ENCODE measurements around the gene CLIC1.
"Not testable (repeated sequence)": the region's sequence is repeated elsewhere in the genome, so short reads cannot be mapped to it uniquely, and the experiment has no call there.

The CLIC1 gene

DNA sequence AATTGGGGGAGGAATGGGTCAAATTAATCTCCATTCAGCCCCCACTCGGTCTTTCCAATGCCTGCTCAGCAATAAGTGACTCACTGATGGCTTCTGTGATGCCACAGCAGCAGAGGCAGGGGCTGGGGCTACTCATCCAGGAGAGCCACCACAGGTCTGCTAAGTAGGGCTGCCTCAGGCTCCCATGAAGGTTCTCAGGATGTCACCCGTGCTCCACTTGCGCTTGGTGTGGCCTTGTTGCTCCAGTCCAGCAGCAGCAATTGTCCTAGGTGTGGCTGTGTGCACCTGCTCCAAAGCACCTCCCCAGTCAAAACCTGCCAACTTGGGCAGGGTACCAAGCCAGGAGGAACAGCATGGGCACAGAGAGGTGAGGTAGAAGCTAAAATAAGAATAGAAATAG, 14.2 kb downstream of the CLIC1 start:
- no peak for DNase-seq (ENCODE audit: low spot score)

DNA sequence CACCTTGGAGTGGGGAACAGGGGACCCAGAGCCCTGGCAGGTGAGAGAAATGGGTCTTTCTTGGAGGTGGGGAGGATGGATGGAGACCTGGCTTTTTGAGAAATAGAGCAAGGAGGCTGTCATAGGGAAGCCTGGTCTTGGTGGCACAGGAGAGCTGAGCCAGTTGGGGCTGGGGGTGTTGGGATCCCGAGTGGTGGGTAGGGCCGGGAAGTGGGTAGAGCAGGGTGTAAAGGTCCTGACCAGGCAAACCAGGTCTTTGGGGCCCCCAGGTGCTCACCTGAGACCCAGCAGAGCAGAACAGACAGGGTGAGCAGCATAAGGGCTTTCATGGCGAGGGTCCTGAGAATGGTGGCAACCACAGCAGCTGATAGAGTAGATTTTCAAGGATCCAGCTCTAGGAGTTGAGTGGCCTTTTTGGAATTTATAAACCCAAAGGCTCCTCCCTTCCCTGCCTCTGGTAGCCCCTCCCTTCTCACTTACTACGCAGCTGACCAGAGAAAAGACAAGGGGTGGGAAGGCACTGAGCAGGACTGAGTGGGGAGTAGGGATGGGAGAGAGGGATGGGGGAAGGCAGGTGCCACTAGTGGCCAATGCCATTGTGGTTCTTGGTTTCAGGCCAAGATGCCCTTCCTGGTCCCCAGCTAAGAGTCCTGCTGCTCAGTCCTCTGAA, 14.8 kb downstream of the CLIC1 start, which contains the start of gene LY6G6C:
Gene LY6G6C (minus strand): TSS at position 396 of the 670 bp plus-strand sequence. CDS start 67 bp downstream, at position 329.
- no peak for DNase-seq (ENCODE audit: low spot score)

GRCh38 chr6:31720196-31720770, 16.0 kb downstream of the CLIC1 start:
- no peak for DNase-seq (ENCODE audit: low spot score)

DNA sequence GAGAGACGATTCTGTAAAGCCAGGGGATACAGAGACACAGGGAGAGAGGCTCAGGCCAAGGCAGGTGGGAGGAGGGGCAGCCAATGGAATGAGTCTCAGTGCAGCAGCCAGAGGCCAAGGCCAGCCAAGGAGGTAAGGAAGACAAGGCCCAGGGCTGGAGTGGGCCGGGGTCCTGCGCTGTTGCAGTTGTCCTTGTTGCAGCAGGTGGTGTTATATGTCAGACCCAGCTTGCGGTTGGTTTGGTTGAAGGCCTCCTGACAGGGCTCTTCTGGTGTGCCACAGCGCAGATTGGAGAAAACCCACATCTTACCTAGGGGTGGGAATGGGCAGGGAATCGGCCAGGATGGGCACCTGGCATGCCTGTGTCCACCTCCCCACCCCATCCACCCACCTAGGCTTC, 17.3 kb downstream of the CLIC1 start:
- no peak for DNase-seq (ENCODE audit: low spot score)

DNA sequence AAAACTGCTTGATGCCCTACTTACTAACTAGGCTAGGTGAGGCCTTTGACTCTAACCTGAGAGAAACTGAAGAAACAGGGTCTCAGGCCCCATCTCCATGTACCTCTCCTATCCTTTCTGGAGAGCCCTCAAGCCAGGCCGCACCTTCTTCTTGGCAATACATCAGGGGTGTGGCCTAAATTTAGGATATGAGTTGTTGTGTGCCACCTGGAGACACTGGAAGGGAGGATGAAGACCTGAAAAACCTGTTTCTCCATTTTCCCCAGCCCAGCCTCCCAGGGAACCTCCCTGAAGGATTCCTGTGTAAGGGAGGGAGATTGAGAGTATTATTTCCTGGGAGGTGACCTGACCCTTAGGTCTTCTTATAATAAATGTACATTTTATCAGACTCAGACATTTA, 18.1 kb downstream of the CLIC1 start:
- DNase-seq (ENCODE audit: low spot score) = no peak

GRCh38 chr6:31717499-31718222, 18.7 kb downstream of the CLIC1 start:
- DNase-seq (ENCODE audit: low spot score) = peak; percentile 48

GRCh38 chr6:31715022-31715958, 21.0 kb downstream of the CLIC1 start, which contains the start of gene LY6G6D:
TSS of gene LY6G6D (plus strand) at chr6:31715348. CDS start at chr6:31715356, 8 bp downstream.
- DNase-seq (ENCODE audit: low spot score) = no peak

DNA sequence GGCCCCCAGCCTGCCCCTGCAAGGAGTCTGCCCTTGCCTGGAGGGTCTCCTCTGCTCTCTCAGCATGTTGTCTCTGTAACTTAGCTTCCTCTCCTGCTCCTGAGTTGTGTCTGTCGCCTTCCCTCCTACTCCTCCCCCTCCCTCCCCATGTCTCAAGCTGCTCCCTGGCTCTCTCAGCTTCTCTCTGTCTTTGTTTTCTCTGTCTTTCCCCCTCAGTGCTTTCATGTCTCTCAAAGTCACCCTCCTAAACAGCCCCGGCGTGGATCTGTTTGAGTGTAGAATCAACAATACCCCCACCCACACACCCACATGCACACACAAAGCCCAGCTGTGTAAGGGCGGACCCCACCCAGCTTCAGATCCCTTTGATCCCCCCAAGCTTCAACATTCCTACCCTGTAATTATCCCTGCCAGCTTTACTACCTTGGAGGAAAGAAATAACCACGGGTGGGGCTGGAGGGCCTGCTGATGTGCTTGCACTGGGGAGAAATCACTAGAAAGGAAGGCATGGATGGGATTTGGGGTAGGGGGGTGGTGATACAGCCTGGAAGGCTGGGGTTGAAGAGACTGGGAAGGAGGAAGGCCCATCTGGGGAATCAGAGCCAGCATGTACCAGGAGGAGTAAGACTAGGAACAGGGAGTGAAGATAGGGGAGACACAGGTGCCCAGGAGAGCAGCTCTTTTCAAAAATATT, 22.2 kb downstream of the CLIC1 start:
- no peak for DNase-seq (ENCODE audit: low spot score)

DNA sequence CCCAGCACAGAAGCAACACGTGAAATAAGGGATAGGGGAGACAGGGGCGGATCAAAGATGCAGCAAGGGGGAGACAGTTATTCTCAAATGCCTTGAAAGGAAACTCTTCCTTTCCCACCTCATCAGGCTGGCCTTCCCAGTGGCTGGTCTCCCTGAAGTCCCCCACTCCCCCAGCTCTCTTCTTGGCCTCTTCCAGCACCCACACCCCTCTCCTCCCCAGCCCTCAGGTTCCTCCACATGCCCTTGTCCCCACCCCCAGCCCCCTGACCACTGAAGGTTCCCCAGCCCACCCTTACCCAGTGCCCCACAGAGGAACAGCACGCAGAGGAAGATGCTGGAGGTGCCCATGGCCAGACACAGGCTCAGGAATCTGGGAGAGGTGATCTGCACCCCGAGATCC, 22.9 kb downstream of the CLIC1 start:
- DNase-seq (ENCODE audit: low spot score) = no peak

- DNase-seq (ENCODE audit: low spot score) = no peak
Measured at GRCh38 chr6:31712296-31712695, 24.0 kb downstream of the CLIC1 start.

DNA sequence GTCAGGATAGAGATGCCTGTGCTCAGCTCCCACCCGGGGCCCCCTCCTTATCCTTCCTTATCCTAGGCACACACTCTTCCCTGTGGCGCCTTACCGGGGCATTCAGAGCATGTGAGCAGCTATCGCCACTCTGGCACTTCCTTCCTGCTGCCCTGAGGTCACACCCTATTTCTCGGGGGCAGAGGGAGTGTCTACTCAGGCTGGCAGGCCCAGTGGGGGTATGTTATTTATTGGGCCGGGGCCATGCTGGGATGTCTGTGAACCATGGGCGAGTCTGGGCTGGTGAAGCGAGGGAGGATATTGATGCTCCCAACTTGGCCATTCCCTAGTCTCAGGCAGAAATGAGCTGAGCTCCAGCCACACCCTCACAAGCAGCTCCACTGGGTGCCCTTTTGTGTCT, 25.1 kb downstream of the CLIC1 start:
- no peak for DNase-seq (ENCODE audit: low spot score)

- no peak for DNase-seq (ENCODE audit: low spot score)
Measured at GRCh38 chr6:31710523-31711219, 25.7 kb downstream of the CLIC1 start.

- not testable (repeated sequence) for DNase-seq (ENCODE audit: low spot score)
Measured at GRCh38 chr6:31709157-31709556, 27.2 kb downstream of the CLIC1 start.

- no peak for DNase-seq (ENCODE audit: low spot score)
Measured at GRCh38 chr6:31708224-31708623, 28.1 kb downstream of the CLIC1 start.

DNA sequence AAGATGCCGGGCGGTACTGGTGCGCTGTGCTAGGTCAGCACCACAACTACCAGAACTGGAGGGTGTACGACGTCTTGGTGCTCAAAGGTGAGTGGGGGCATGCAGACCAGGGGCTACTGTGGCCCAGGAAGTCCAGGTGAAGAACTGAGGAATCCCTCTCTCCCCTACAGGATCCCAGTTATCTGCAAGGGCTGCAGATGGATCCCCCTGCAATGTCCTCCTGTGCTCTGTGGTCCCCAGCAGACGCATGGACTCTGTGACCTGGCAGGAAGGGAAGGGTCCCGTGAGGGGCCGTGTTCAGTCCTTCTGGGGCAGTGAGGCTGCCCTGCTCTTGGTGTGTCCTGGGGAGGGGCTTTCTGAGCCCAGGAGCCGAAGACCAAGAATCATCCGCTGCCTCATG, 28.6 kb downstream of the CLIC1 start:
- DNase-seq (ENCODE audit: low spot score) = no peak

GRCh38 chr6:31706599-31706998, 29.7 kb downstream of the CLIC1 start, which contains the start of gene LY6G6F:
TSS of gene LY6G6F (plus strand) at chr6:31706866. CDS start at chr6:31706907, 41 bp downstream.
- DNase-seq (ENCODE audit: low spot score) = no peak

- DNase-seq (ENCODE audit: low spot score) = no peak
Measured at GRCh38 chr6:31705931-31706330, 30.4 kb downstream of the CLIC1 start.

- peak; percentile 97 for DNase-seq (ENCODE audit: low spot score)
Measured at GRCh38 chr6:31702819-31703716, 33.3 kb downstream of the CLIC1 start, which contains the start of gene ABHD16A. TSS of gene ABHD16A (minus strand) at chr6:31703324. CDS start at chr6:31703281, 43 bp downstream.

DNA sequence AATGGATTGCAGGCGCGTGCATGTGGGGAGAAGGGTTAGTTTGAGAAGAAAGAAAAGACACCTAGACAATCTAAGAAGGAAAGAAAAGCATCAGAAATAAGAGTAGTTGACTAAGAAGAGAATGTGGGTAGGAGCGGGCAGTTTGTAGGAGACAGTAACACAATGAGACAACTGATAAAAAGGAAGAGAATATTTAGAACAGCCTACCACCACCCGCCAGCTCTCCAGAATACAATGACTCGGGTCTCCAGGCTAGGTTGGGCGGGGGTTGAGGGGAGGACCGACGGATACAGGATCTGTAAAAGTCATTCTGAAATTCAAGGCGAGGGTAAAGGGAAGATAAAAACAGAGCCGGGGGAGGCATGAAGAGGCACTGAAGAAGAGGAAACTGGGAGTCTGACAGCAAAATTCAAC, 33.9 kb downstream of the CLIC1 start:
- DNase-seq (ENCODE audit: low spot score) = no peak

All from kidney tubule cell (primary cell).